Smooth muscle cell (in vitro differentiated cells): ENCODE results near the gene KPNA3. TPM values are rescaled to one million over a fixed set of nuclear protein-coding genes. Genes with fewer than 3 reads are reported as not detected.

Source experiments
- DNase-seq: peaks from one replicate; lab custom pipeline; 2025; ENCODE audit not compliant: unreplicated experiment; lab: John Stamatoyannopoulos, UW
- H2AFZ ChIP-seq: fragments of 200-600 bp; sonication (generic); 2 replicates; pipeline ENCODE4 v1.6.0; 2016; ENCODE audit warnings: antibody characterized with exemption, low read depth, mild to moderate bottlenecking
- H3F3A ChIP-seq: fragments of 200-600 bp; sonication (generic); 2 replicates; pipeline ENCODE4 v1.6.0; 2017; ENCODE audit warnings: antibody characterized with exemption, low read depth
- H3K27ac ChIP-seq: fragments of 200-600 bp; sonication (generic); 2 replicates; pipeline ENCODE4 v1.5.1; 2016; ENCODE audit warnings: low read depth, mild to moderate bottlenecking
- H3K27me3 ChIP-seq: fragments of 200-600 bp; sonication (generic); 2 replicates; pipeline ENCODE4 v1.6.1; 2016; ENCODE audit warnings: low read depth, mild to moderate bottlenecking
- H3K36me3 ChIP-seq: fragments of 200-600 bp; sonication (generic); 2 replicates; pipeline ENCODE4 v1.5.1; 2016; ENCODE audit warnings: low read depth
- H3K4me1 ChIP-seq: fragments of 200-600 bp; sonication (generic); 2 replicates; pipeline ENCODE4 v1.5.1; 2016; ENCODE audit warnings: low read depth
- H3K4me2 ChIP-seq: fragments of 200-600 bp; sonication (generic); 2 replicates; pipeline ENCODE4 v1.6.0; 2016; ENCODE audit warnings: mild to moderate bottlenecking
- H3K4me3 ChIP-seq: fragments of 200-600 bp; sonication (generic); 2 replicates; pipeline ENCODE4 v1.5.1; 2016; ENCODE audit warnings: mild to moderate bottlenecking
- H3K79me2 ChIP-seq: fragments of 200-600 bp; sonication (generic); 2 replicates; pipeline ENCODE4 v1.6.0; 2016; ENCODE audit warnings: low read depth, mild to moderate bottlenecking
- H3K9ac ChIP-seq: fragments of 200-600 bp; sonication (generic); 2 replicates; pipeline ENCODE4 v1.6.0; 2016; ENCODE audit warnings: low read depth
- H3K9me3 ChIP-seq: fragments of 200-600 bp; sonication (generic); replicated peaks from 2 replicates; pipeline ENCODE4 v1.5.1; 2016; ENCODE audit warnings: low read depth
- H4K20me1 ChIP-seq: fragments of 200-600 bp; sonication (generic); 2 replicates; pipeline ENCODE4 v1.6.0; 2016; ENCODE audit warnings: low read depth
- WGBS: methylation state at CpG from one replicate; pipeline ENCODE4 v1.1.7; 2016; ENCODE audit warnings: low lambda C conversion rate; 5-methylcytosine and 5-hydroxymethylcytosine counted together
- polyA plus RNA-seq: library from polyadenylated mRNA; unstranded; fragments of >200 nt; fragmentation: Nextera tagmentation; extraction: Ambion mirVana; gene quantifications from 2 replicates; pipeline ENCODE4 v1.2.1, GENCODE V29; 2016
- total RNA-seq: library from RNA; depleted of rRNA; stranded (reverse); fragments of >200 nt; gene quantifications from 2 replicates; pipeline ENCODE4 v1.2.3, GENCODE V29; 2014
- TF ChIP-seq, protein P1 (sequence below): fragments of 200-600 bp; sonication (generic); IDR thresholded peaks from 2 replicates; pipeline ENCODE4 v1.5.1; 2017; ENCODE audit warnings: borderline replicate concordance, mild to moderate bottlenecking, antibody characterized with exemption; ENCODE audit not compliant: insufficient read depth, poor library complexity, severe bottlenecking

KPNA3 gene
- total and polyA plus RNA-seq, 2 experiments from 2014 or later: 22.7 to 38.9 TPM

DNA sequence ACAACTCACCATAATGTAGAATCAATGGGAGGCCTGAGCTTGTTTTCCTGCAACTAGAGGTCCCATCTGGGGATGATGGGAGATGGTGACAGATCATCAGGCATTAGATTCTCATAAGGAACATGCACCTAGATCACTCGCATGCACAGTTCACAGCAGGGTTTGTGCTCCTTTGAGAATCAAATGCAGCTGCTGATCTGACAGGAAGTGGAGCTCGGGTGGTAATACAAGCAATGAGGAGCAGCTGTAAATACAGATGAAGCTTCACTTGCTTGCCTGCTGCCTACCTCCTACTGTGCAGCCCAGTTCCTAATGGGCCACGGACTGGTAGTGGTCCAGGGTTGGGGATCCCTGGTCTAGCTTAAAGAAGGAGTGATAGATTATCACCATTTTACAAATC, 33.0 kb downstream of the KPNA3 start:
- no peak overlapping the region for H3K27ac ChIP-seq

DNA sequence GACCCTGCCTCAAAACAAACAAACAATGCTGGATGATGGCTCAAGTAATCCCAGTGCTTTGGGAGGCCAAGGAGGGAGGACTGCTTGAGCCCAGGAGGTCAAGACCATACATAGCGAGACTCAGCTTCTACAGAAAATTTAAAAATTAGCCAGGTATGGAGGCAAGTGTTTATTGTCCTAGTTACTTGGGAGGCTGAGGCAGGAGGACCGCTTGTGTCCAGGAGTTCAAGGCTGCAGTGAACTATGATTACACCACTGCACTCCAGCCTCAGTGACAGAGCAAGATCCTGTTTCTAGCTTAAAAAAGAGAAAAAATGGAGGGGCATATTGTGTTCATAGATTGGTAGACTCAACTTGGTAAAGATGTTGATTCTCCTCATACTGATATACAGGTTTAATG, 36.2 kb downstream of the KPNA3 start:
- WGBS: 66% methylated on average over 2 of the region's 2 CpGs
- TF ChIP-seq, protein P1, sequence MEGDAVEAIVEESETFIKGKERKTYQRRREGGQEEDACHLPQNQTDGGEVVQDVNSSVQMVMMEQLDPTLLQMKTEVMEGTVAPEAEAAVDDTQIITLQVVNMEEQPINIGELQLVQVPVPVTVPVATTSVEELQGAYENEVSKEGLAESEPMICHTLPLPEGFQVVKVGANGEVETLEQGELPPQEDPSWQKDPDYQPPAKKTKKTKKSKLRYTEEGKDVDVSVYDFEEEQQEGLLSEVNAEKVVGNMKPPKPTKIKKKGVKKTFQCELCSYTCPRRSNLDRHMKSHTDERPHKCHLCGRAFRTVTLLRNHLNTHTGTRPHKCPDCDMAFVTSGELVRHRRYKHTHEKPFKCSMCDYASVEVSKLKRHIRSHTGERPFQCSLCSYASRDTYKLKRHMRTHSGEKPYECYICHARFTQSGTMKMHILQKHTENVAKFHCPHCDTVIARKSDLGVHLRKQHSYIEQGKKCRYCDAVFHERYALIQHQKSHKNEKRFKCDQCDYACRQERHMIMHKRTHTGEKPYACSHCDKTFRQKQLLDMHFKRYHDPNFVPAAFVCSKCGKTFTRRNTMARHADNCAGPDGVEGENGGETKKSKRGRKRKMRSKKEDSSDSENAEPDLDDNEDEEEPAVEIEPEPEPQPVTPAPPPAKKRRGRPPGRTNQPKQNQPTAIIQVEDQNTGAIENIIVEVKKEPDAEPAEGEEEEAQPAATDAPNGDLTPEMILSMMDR: no peak
- Histone ChIP-seq H3K79me2 (peaks cover 94% of the 10 kb centered on the region), H3K36me3 (no peaks in the 10 kb centered on the region), H3K27ac (no peak overlapping the region), H3K4me3 (no peak overlapping the region), H3K4me1 (no peaks in the 10 kb centered on the region), H4K20me1 (peaks cover 79% of the 10 kb centered on the region), H3K9ac (no peak overlapping the region), H2AFZ (no peak overlapping the region), H3F3A (no peaks in the 10 kb centered on the region), H3K27me3 (no peaks in the 10 kb centered on the region), H3K4me2 (no peak overlapping the region), H3K9me3 (no peaks in the 10 kb centered on the region)
- no peak for DNase-seq

More for the DNA sequence above, 33.0 kb downstream of the KPNA3 start:
- Histone ChIP-seq H3K4me2 (no peak overlapping the region), H3K27me3 (no peaks in the 10 kb centered on the region), H3K79me2 (peaks cover 76% of the 10 kb centered on the region), H3K9me3 (no peaks in the 10 kb centered on the region), H2AFZ (no peak overlapping the region), H3K36me3 (no peaks in the 10 kb centered on the region), H3K4me3 (no peak overlapping the region), H4K20me1 (peaks cover 49% of the 10 kb centered on the region), H3K9ac (no peak overlapping the region), H3F3A (no peaks in the 10 kb centered on the region), H3K4me1 (no peaks in the 10 kb centered on the region)
- WGBS: 91% methylated on average over 3 of the region's 3 CpGs
- DNase-seq: no peak
- TF ChIP-seq, protein P1: no peak

DNA sequence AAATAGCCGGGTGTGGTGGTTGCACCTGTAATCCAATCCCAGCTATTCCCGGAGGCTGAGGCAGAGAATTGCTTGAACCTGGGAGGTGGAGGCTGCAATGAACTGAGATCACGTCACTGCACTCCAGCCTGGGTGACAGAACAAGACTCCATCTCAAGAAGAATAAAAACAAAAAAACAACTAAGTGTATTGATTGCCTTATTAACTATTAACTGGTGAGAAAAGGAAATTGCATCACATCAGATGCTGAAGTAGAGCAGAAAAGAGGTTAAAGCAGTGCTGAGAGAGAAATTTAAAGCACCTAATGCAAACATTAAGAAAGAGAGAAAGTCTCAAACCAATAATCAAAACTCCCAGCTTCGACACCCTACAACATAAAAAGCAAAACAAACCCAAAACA, 38.3 kb downstream of the KPNA3 start:
- Histone ChIP-seq H3K9ac (no peak overlapping the region), H4K20me1 (peaks cover 93% of the 10 kb centered on the region), H3K27ac (no peak overlapping the region), H3K27me3 (no peaks in the 10 kb centered on the region), H2AFZ (no peak overlapping the region), H3K4me1 (no peaks in the 10 kb centered on the region), H3K79me2 (peaks cover 96% of the 10 kb centered on the region), H3F3A (no peaks in the 10 kb centered on the region), H3K4me3 (no peak overlapping the region), H3K9me3 (no peaks in the 10 kb centered on the region), H3K36me3 (no peaks in the 10 kb centered on the region), H3K4me2 (no peak overlapping the region)
- TF ChIP-seq, protein P1: no peak
- no peak for DNase-seq
- WGBS: 99% methylated on average over 4 of the region's 4 CpGs

DNA sequence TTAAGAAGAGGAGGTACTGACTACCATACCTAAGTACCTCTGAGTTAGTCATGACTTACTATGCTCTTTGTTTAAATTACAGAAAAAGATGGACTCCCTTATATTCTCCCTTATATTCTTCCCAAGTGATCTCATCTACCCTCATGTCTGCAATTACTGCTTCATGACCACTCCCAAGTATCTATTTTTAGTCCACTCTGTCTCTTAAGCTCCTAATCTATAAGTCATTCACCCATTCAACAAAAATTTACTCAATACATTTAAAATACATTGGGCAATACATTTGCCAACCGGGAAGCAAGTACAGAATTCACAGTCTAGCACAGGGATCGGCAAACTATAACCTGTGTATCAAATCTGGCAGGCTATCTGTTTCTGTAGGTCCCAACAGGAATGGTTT, 42.6 kb downstream of the KPNA3 start:
- no peak overlapping the region for H3K9ac ChIP-seq
- no peak overlapping the region for H3K4me3 ChIP-seq
- WGBS: 97% methylated on average over 2 of the region's 2 CpGs
- H3K36me3 ChIP-seq: no peaks in the 10 kb centered on the region
- H3K79me2 ChIP-seq: peaks cover 66% of the 10 kb centered on the region
- no peak overlapping the region for H3K27ac ChIP-seq
- H4K20me1 ChIP-seq: peaks cover 72% of the 10 kb centered on the region
- no peaks in the 10 kb centered on the region for H3K4me1 ChIP-seq
- H2AFZ ChIP-seq: no peak overlapping the region
- H3K9me3 ChIP-seq: no peaks in the 10 kb centered on the region
- no peak overlapping the region for H3K4me2 ChIP-seq
- H3K27me3 ChIP-seq: no peaks in the 10 kb centered on the region
- no peak for DNase-seq
- no peaks in the 10 kb centered on the region for H3F3A ChIP-seq
- TF ChIP-seq, protein P1: no peak
